PFSK-1 (cell line): ENCODE measurements around the gene RASSF4.

Source experiments
- FOXP2 ChIP-seq: optimal IDR thresholded peaks from 2 replicates; pipeline ENCODE3; 2011; ENCODE audit warnings: borderline replicate concordance, control low read depth, inconsistent platforms; ENCODE audit not compliant: insufficient read depth; ENCODE audit errors: extremely low read length, extremely low read depth
- POLR2AphosphoS5 ChIP-seq: IDR thresholded peaks from 2 replicates; pipeline ENCODE4 v1.6.1; 2012; ENCODE audit warnings: low read depth, mild to moderate bottlenecking, control low read depth, low read length, moderate library complexity
- REST ChIP-seq, 2 experiments: IDR thresholded peaks; 2 replicates each; pipeline versions ENCODE4 v1.6.1 to v1.8.0; 2011 to 2012; ENCODE audit warnings: low read depth in 2 of 2, low read length in 2 of 2, control low read depth in 1 of 2, inconsistent platforms in 1 of 2, mild to moderate bottlenecking in 1 of 2, moderate library complexity in 1 of 2; ENCODE audit not compliant: insufficient read depth in 1 of 2
- SIN3A ChIP-seq: IDR thresholded peaks from 2 replicates; pipeline ENCODE4 v1.6.1; 2012; ENCODE audit warnings: mild to moderate bottlenecking, low read length, moderate library complexity, borderline replicate concordance; ENCODE audit not compliant: insufficient read depth
- TAF1 ChIP-seq: IDR thresholded peaks from 2 replicates; pipeline ENCODE4 v1.6.1; 2012; ENCODE audit warnings: low read length, control low read depth, borderline replicate concordance; ENCODE audit not compliant: insufficient read depth

Gene RASSF4

GRCh38 chr10:44977287-44978212 is 17.9 kb downstream of the RASSF4 start:
- TF ChIP-seq SIN3A (no peak), TAF1 (no peak), POLR2AphosphoS5 (no peak), REST (IDR thresholded peaks at IDR 0.05; ENCODE audit: insufficient read depth in 1 of 2, low read depth in 2 of 2, low read length in 2 of 2) (no peak), FOXP2 (no peak)

GRCh38 chr10:44978213-44978569 is 18.6 kb downstream of the RASSF4 start:
- TF ChIP-seq POLR2AphosphoS5 = no peak
- TF ChIP-seq TAF1 = no peak

- TF ChIP-seq TAF1 (no peak), POLR2AphosphoS5 (peak; percentile 71), FOXP2 (peak; percentile 89), REST (IDR thresholded peaks at IDR 0.05; ENCODE audit: insufficient read depth in 1 of 2, low read depth in 2 of 2, low read length in 2 of 2) (no peak), SIN3A (peak; percentile 60; the same call in 1 of the 2 replicates)
Observed at GRCh38 chr10:44978570-44979280, 19.1 kb downstream of the RASSF4 start, which contains the start of gene DEPP1. Gene DEPP1 (minus strand): TSS chr10:44978809. CDS start chr10:44978030, 779 bp downstream.

- no peak for TF ChIP-seq TAF1
- no peak for TF ChIP-seq FOXP2
- TF ChIP-seq POLR2AphosphoS5 = no peak
- no peak for TF ChIP-seq SIN3A
- no peak for TF ChIP-seq REST (IDR thresholded peaks at IDR 0.05; ENCODE audit: insufficient read depth in 1 of 2, low read depth in 2 of 2, low read length in 2 of 2)
Observed at GRCh38 chr10:44979281-44980191, 19.9 kb downstream of the RASSF4 start.

GRCh38 chr10:44980309-44981171 is 20.9 kb downstream of the RASSF4 start:
- TF ChIP-seq REST (IDR thresholded peaks at IDR 0.05; ENCODE audit: insufficient read depth in 1 of 2, low read depth in 2 of 2, low read length in 2 of 2) (no peak), SIN3A (no peak), POLR2AphosphoS5 (no peak), TAF1 (no peak), FOXP2 (no peak)
